ENCODE measurements around the gene NCAM1.

DNA sequence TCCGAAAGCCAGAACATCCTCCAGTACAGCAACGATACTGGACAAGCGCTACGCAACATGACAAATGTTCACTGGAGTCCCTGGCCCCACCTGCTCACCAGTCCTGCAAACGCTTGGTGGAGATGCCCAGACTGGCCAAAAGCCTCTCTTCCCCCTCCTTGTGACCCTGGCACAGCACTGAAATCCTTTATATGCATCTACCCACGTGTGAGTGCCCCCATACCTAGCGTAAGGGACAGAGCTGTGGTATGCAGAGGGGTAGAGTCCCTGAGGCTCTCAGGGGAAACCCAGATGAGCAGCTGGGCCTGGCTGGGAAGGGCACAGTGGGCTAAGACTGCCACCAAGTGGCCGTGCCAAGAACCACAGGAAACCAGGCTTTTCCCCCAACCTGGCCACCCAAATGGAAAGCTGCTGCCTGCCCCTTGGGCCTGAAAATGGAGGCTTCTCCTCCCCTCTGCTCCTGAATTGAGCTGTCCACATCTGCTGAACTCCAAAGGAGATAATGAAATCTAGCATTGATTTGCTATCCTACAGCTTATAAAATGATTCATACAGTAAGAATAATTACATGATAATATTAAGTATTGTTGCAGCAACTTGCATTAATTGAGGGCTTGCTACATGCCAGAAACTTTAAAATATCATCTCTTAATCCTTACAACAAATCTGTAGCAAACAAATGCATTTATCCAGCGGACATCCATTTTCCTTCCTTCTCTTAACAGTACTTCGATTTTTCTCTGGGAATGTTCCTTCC lies 328.4 kb downstream of the NCAM1 start:
- peak; percentile 72 to 88 (median 84) for TF ChIP-seq CTCF (IDR thresholded peaks at IDR 0.05)
- no peak for TF ChIP-seq EP300 (IDR thresholded peaks at IDR 0.05)
- no peak for TF ChIP-seq POLR2A (IDR thresholded peaks at IDR 0.05)
- TF ChIP-seq POLR2AphosphoS5 (IDR thresholded peaks at IDR 0.05), result no peak

All from upper lobe of left lung (tissue), 4 donors.